OCI-LY3 (cell line): ENCODE data around the gene C11orf71.

Experiments
- H2AFZ ChIP-seq: fragments of 200-600, 300-600 bp; shearing (Covaris generic); 2 replicates; pipeline ENCODE4 v1.6.0; 2014; ENCODE audit warnings: antibody characterized with exemption, low read depth, low read length
- H3K27ac ChIP-seq: fragments of 200-600, 300-600 bp; sonication (generic); 2 replicates; pipeline ENCODE4 v1.5.1; 2014; ENCODE audit warnings: mild to moderate bottlenecking, low read length, moderate library complexity, mixed read lengths
- H3K27me3 ChIP-seq: fragments of 200-600, 300-600 bp; sonication (generic); 2 replicates; pipeline ENCODE4 v1.6.1; 2014; ENCODE audit warnings: low read depth, low read length, mixed read lengths
- H3K36me3 ChIP-seq: fragments of 200-600, 300-600 bp; sonication (generic); replicated peaks from 2 replicates; pipeline ENCODE3; 2014; ENCODE audit warnings: low read depth, low read length, mixed read lengths
- H3K4me1 ChIP-seq: fragments of 300-600, 200-600 bp; sonication (generic); 2 replicates; pipeline ENCODE4 v1.6.1; 2014; ENCODE audit warnings: low read length, mixed read lengths
- H3K4me2 ChIP-seq: fragments of 200-600, 300-600 bp; sonication (generic); 2 replicates; pipeline ENCODE4 v1.6.1; 2014; ENCODE audit warnings: low read length, mixed read lengths
- H3K4me3 ChIP-seq: fragments of 300-600, 200-600 bp; sonication (generic); 2 replicates; pipeline ENCODE4 v1.5.1; 2014; ENCODE audit warnings: antibody characterized with exemption, mild to moderate bottlenecking, low read length, moderate library complexity
- H3K79me2 ChIP-seq: fragments of 300-600, 200-600 bp; shearing (Covaris generic); 2 replicates; pipeline ENCODE4 v1.6.1; 2014; ENCODE audit warnings: mild to moderate bottlenecking, low read length, mixed read lengths
- H3K9ac ChIP-seq: fragments of 300-600, 200-600 bp; shearing (Covaris generic); 2 replicates; pipeline ENCODE4 v1.6.0; 2014; ENCODE audit warnings: mild to moderate bottlenecking, low read length, moderate library complexity
- H3K9me3 ChIP-seq: fragments of 200-600, 300-600 bp; shearing (Covaris generic); 2 replicates; pipeline ENCODE4 v1.6.1; 2014; ENCODE audit warnings: low read length, mixed read lengths; ENCODE audit not compliant: insufficient read depth
- H4K20me1 ChIP-seq: fragments of 200-600, 300-600 bp; sonication (generic); 2 replicates; pipeline ENCODE4 v1.6.1; 2016; ENCODE audit warnings: low read length, mixed read lengths; ENCODE audit not compliant: insufficient read depth
- CTCF ChIP-seq: fragments of 200-600, 300-600 bp; sonication (generic); IDR thresholded peaks from 2 replicates; pipeline ENCODE4 v1.5.1; 2014; ENCODE audit warnings: antibody characterized with exemption, low read length, low read depth
- EZH2phosphoT487 ChIP-seq: fragments of 200-600 bp; shearing (Covaris generic); IDR thresholded peaks from 2 replicates; pipeline ENCODE4 v1.6.1; 2018; ENCODE audit warnings: antibody characterized with exemption, mixed run types, low read depth

Gene C11orf71

DNA sequence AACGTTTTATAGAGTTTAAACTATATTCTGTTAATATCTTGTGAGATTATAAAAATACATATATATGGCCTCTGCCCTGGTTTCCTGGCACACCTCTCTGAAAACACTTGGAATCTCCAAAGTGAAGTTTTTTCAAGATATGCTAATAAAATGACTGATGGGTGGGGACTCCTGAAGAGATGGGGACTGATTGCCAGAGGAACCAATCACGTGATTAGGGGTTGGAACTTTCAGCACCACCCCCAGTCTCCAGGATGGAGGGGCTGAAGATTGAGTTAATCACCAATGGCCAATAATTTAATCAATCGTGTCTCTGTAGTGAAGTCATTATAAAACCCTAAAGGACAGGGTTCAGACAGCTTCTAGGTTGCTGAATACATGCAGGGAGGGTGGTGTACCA lies 37.4 kb downstream of the C11orf71 start:
- no peak overlapping the region for H3K27ac ChIP-seq
- no peak overlapping the region for H3K4me2 ChIP-seq
- TF ChIP-seq EZH2phosphoT487 (no peak), CTCF (no peak)
- no peak overlapping the region for H2AFZ ChIP-seq
- no peaks in the 10 kb centered on the region for H3K4me1 ChIP-seq
- no peak overlapping the region for H3K4me3 ChIP-seq
- peaks cover 18% of the 10 kb centered on the region for H3K27me3 ChIP-seq
- H3K9ac ChIP-seq = no peak overlapping the region
- no peaks in the 10 kb centered on the region for H3K79me2 ChIP-seq
- no peaks in the 10 kb centered on the region for H4K20me1 ChIP-seq
- no peaks in the 10 kb centered on the region for H3K9me3 ChIP-seq
- no peaks in the 10 kb centered on the region for H3K36me3 ChIP-seq

DNA sequence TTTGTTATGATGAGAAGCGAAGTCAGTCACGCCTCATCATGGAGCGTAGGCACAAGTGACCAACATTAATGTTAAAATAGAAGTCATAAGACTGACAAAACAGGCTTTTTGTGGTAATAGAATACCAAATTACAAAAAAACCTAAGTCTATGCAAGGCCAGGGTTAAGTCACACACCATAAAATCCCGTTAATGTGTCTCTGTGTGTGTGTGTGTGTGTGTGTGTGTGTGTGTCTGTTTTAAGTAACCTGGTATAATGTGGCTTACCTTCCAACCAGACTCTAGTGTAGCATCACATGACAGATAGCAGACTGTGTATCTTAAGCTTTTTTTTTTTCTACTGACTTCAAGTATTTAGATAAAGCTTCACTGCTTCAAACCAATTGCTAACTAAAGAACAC lies 38.0 kb downstream of the C11orf71 start:
- H4K20me1 ChIP-seq = no peaks in the 10 kb centered on the region
- no peaks in the 10 kb centered on the region for H3K9me3 ChIP-seq
- no peak overlapping the region for H3K4me3 ChIP-seq
- no peaks in the 10 kb centered on the region for H3K4me1 ChIP-seq
- no peaks in the 10 kb centered on the region for H3K79me2 ChIP-seq
- no peak overlapping the region for H2AFZ ChIP-seq
- H3K27me3 ChIP-seq = peaks cover 13% of the 10 kb centered on the region
- H3K4me2 ChIP-seq = no peak overlapping the region
- H3K36me3 ChIP-seq = no peaks in the 10 kb centered on the region
- TF ChIP-seq EZH2phosphoT487 = no peak
- TF ChIP-seq CTCF = no peak
- no peak overlapping the region for H3K9ac ChIP-seq
- no peak overlapping the region for H3K27ac ChIP-seq

DNA sequence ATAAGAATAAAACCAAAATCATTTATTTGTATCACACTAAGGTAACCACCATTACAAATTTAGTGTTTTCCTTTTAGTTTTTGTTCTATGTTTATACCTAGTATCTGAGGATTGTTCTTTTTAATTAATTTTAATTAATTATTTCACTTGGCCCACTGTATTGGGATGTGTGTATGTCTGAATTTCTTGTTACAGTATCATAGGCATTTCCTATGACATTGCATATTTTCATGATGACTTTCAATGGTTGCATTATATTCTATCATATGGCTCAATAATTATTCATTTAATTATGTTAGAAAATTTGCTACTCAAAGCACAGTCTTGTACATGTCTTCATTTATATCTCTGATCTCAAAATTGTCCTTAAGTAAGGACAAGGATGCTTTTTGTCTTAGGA lies 41.0 kb downstream of the C11orf71 start:
- no peaks in the 10 kb centered on the region for H3K9me3 ChIP-seq
- no peak overlapping the region for H3K4me2 ChIP-seq
- no peaks in the 10 kb centered on the region for H3K36me3 ChIP-seq
- no peak overlapping the region for H3K4me3 ChIP-seq
- H3K9ac ChIP-seq = no peak overlapping the region
- H3K79me2 ChIP-seq = no peaks in the 10 kb centered on the region
- no peaks in the 10 kb centered on the region for H4K20me1 ChIP-seq
- no peak overlapping the region for H3K27ac ChIP-seq
- H2AFZ ChIP-seq = no peak overlapping the region
- TF ChIP-seq EZH2phosphoT487 (no peak), CTCF (no peak)
- H3K27me3 ChIP-seq = no peaks in the 10 kb centered on the region; the same call in 1 of the 2 replicates
- no peaks in the 10 kb centered on the region for H3K4me1 ChIP-seq

DNA sequence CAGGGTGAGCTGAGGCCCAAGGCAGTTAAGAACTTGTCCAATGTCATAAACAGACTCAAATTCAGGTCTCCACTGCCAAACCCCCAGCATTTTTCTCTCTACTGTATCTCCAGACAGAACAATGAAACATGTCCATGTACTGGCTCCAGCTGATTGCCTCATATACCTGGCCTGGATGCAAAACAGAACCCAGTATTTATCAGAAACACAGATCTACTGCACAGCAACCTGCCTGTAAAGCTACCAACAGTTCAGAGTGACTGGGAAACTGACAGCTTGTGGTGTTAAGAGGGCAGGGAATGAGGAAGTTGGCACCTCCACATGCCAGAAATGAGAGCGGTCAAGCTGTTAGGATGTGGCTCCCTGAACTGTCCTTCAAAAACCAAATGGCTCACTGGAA lies 41.6 kb downstream of the C11orf71 start:
- H3K27ac ChIP-seq = no peak overlapping the region
- no peaks in the 10 kb centered on the region for H3K79me2 ChIP-seq
- H3K4me3 ChIP-seq = no peak overlapping the region
- no peak overlapping the region for H2AFZ ChIP-seq
- TF ChIP-seq EZH2phosphoT487 = no peak
- TF ChIP-seq CTCF = no peak
- no peaks in the 10 kb centered on the region for H3K4me1 ChIP-seq
- no peaks in the 10 kb centered on the region for H3K9me3 ChIP-seq
- H3K27me3 ChIP-seq = no peaks in the 10 kb centered on the region; the same call in 1 of the 2 replicates
- no peaks in the 10 kb centered on the region for H4K20me1 ChIP-seq
- H3K9ac ChIP-seq = no peak overlapping the region
- no peaks in the 10 kb centered on the region for H3K36me3 ChIP-seq
- H3K4me2 ChIP-seq = no peak overlapping the region
